H1 (cell line): Measurements from ENCODE around the gene CRYGB. TPM values are rescaled to one million over a fixed set of nuclear protein-coding genes. Genes with fewer than 3 reads are reported as not detected.
A peak's percentile ranks its signal among the peaks of the same experiment; 100 is the strongest.

ENCODE experiments used
- CTCF ChIA-PET: fragments of 300-600 bp; sonication (Branson Sonifier 250); formaldehyde crosslinking; loops from one replicate; lab custom pipeline; 2021; ENCODE audit not compliant: partially characterized antibody; lab: Charles Lee
- POLR2A ChIA-PET: fragments of 300-600 bp; sonication (Branson Sonifier 250); formaldehyde crosslinking; loops from one replicate; lab custom pipeline; 2021; ENCODE audit warnings: inconsistent platforms; ENCODE audit not compliant: partially characterized antibody; lab: Charles Lee
- DNase-seq, 2 experiments: peaks; one replicate each; pipeline versions ENCODE4 v3.0.0 to v3.0.0-alpha.2; 2010 to 2022; ENCODE audit warnings: low spot score in 2 of 2, low read depth in 1 of 2, mixed read lengths in 1 of 2
- FAIRE-seq: peaks from 2 replicates; lab custom pipeline; 2011; peaks lifted over from hg19 to GRCh38; lab: Jason Lieb, UNC
- H2AFZ ChIP-seq: 2 replicates; pipeline ENCODE4 v1.8.1; 2012; ENCODE audit warnings: low read length, inconsistent platforms
- H2AK5ac ChIP-seq: 2 replicates; pipeline ENCODE4 v1.6.1; 2013; ENCODE audit warnings: low read depth, low read length
- H2BK120ac ChIP-seq: replicated peaks from 2 replicates; pipeline ENCODE3; 2013; ENCODE audit warnings: low read depth, low read length, inconsistent platforms
- H2BK12ac ChIP-seq: 2 replicates; pipeline ENCODE4 v1.6.1; 2013; ENCODE audit warnings: low read depth, low read length
- H2BK15ac ChIP-seq: 2 replicates; pipeline ENCODE4 v1.6.1; 2013; ENCODE audit warnings: low read length
- H2BK20ac ChIP-seq: 2 replicates; pipeline ENCODE4 v1.6.1; 2013; ENCODE audit warnings: low read length
- H2BK5ac ChIP-seq: 2 replicates; pipeline ENCODE4 v1.6.1; 2013; ENCODE audit warnings: low read depth, low read length
- H3K14ac ChIP-seq: 2 replicates; pipeline ENCODE4 v1.6.1; 2013; ENCODE audit warnings: inconsistent platforms; ENCODE audit not compliant: insufficient read length
- H3K18ac ChIP-seq: 2 replicates; pipeline ENCODE4 v1.6.1; 2013; ENCODE audit warnings: low read length; ENCODE audit errors: extremely low read depth
- H3K23ac ChIP-seq: 2 replicates; pipeline ENCODE4 v1.6.1; 2013; ENCODE audit warnings: inconsistent platforms; ENCODE audit not compliant: insufficient read length
- H3K23me2 ChIP-seq: 2 replicates; pipeline ENCODE4 v1.6.1; 2013; ENCODE audit warnings: low read depth, low read length
- H3K27ac ChIP-seq: 2 replicates; pipeline ENCODE4 v1.6.1; 2011; ENCODE audit warnings: low read depth, low read length, inconsistent platforms
- H3K27me3 ChIP-seq, 4 experiments: replicated peaks in 1 of 4; 1 replicate in 1 of 4; 2 replicates in 3 of 4; pipeline versions ENCODE4 v1.6.1 to v1.8.1; 2011 to 2013; ENCODE audit warnings: low read length in 3 of 4, mild to moderate bottlenecking in 3 of 4, inconsistent platforms in 2 of 4, mixed read lengths in 2 of 4, moderate library complexity in 1 of 4; ENCODE audit not compliant: control insufficient read depth in 3 of 4, insufficient read depth in 3 of 4; ENCODE audit errors: extremely low read depth in 1 of 4
- H3K36me3 ChIP-seq, 4 experiments: 2 replicates each; pipeline versions ENCODE4 v1.6.1 to v1.8.1; 2011 to 2013; ENCODE audit warnings: mild to moderate bottlenecking in 4 of 4, low read length in 3 of 4, moderate library complexity in 2 of 4, control low read depth in 1 of 4, inconsistent platforms in 1 of 4; ENCODE audit not compliant: insufficient read depth in 4 of 4, control insufficient read depth in 2 of 4
- H3K4ac ChIP-seq: replicated peaks from 2 replicates; pipeline ENCODE3; 2013; ENCODE audit warnings: low read length, low read depth, mixed read lengths, inconsistent platforms; ENCODE audit not compliant: insufficient read length
- H3K4me1 ChIP-seq, 4 experiments: replicated peaks in 1 of 4; 1 replicate in 1 of 4; 2 replicates in 3 of 4; pipeline versions ENCODE4 v1.6.1 to v1.8.1; 2011 to 2013; ENCODE audit warnings: low read length in 3 of 4, inconsistent platforms in 2 of 4, mixed read lengths in 1 of 4; ENCODE audit not compliant: insufficient read depth in 4 of 4, control insufficient read depth in 3 of 4
- H3K4me2 ChIP-seq, 2 experiments: 2 replicates each; pipeline versions ENCODE4 v1.6.1 to v1.8.1; 2011 to 2013; ENCODE audit warnings: low read depth in 2 of 2, low read length in 2 of 2, control low read depth in 1 of 2, inconsistent platforms in 1 of 2, mild to moderate bottlenecking in 1 of 2; ENCODE audit not compliant: insufficient read depth in 1 of 2
- H3K4me3 ChIP-seq, 4 experiments: fragments of 200-600, 300-600 bp in 1 of 4; sonication (generic), shearing (Covaris generic), sonication (Bioruptor Twin) in 1 of 4; 2 replicates each; pipeline versions ENCODE4 v1.5.1 to v1.8.1; 2011 to 2016; ENCODE audit warnings: low read length in 4 of 4, low read depth in 3 of 4, control low read depth in 2 of 4, inconsistent platforms in 2 of 4, mild to moderate bottlenecking in 2 of 4, mixed read lengths in 1 of 4, moderate library complexity in 1 of 4; ENCODE audit not compliant: insufficient read depth in 2 of 4; ENCODE audit errors: extremely low read depth in 1 of 4
- H3K56ac ChIP-seq: replicated peaks from 2 replicates; pipeline ENCODE3; 2013; ENCODE audit warnings: low read depth, mild to moderate bottlenecking, mixed read lengths, low read length, inconsistent platforms; ENCODE audit not compliant: insufficient read length
- H3K79me1 ChIP-seq: 2 replicates; pipeline ENCODE4 v1.6.1; 2013; ENCODE audit warnings: low read depth, low read length, control low read depth
- H3K79me2 ChIP-seq, 2 experiments: 2 replicates each; pipeline versions ENCODE4 v1.6.1 to v1.8.1; 2012 to 2013; ENCODE audit warnings: low read length in 2 of 2, mild to moderate bottlenecking in 2 of 2, inconsistent platforms in 1 of 2; ENCODE audit not compliant: insufficient read depth in 2 of 2, control insufficient read depth in 1 of 2
- H3K9ac ChIP-seq, 4 experiments: replicated peaks in 1 of 4; 1 replicate in 1 of 4; 2 replicates in 3 of 4; pipeline versions ENCODE4 v1.6.1 to v1.8.1; 2011 to 2013; ENCODE audit warnings: low read depth in 3 of 4, low read length in 3 of 4, control low read depth in 2 of 4, mild to moderate bottlenecking in 2 of 4, moderate library complexity in 2 of 4, inconsistent platforms in 1 of 4; ENCODE audit errors: extremely low read depth in 1 of 4
- H3K9me3 ChIP-seq, 2 experiments: 2 replicates each; pipeline versions ENCODE4 v1.6.1 to v1.8.1; 2012 to 2013; ENCODE audit warnings: mild to moderate bottlenecking in 2 of 2, moderate library complexity in 2 of 2, control low read depth in 1 of 2, inconsistent platforms in 1 of 2, low read depth in 1 of 2, low read length in 1 of 2, mixed read lengths in 1 of 2; ENCODE audit not compliant: insufficient read depth in 2 of 2
- H4K20me1 ChIP-seq, 2 experiments: replicated peaks in 1 of 2; 2 replicates each; pipeline versions ENCODE3 to v1.8.1; 2011 to 2013; ENCODE audit warnings: inconsistent platforms in 2 of 2, low read length in 2 of 2, mild to moderate bottlenecking in 1 of 2; ENCODE audit not compliant: insufficient read depth in 2 of 2, control insufficient read depth in 1 of 2
- H4K5ac ChIP-seq: 2 replicates; pipeline ENCODE4 v1.6.1; 2013; ENCODE audit warnings: low read length, low read depth, mixed read lengths, inconsistent platforms; ENCODE audit not compliant: insufficient read length
- H4K8ac ChIP-seq: 2 replicates; pipeline ENCODE4 v1.8.0; 2013; ENCODE audit warnings: mild to moderate bottlenecking, moderate library complexity, low read length, inconsistent platforms; ENCODE audit not compliant: insufficient read depth; ENCODE audit errors: extremely low read depth
- H4K91ac ChIP-seq: replicated peaks from 2 replicates; pipeline ENCODE3; 2013; ENCODE audit warnings: low read length, mixed read lengths, inconsistent platforms; ENCODE audit not compliant: insufficient read length
- POLR2A ChIP-seq, 2 experiments: IDR thresholded peaks; 1 replicate in 1 of 2; 2 replicates in 1 of 2; pipeline ENCODE4 v1.6.1; 2011; ENCODE audit warnings: low read depth in 2 of 2, low read length in 2 of 2, mild to moderate bottlenecking in 2 of 2; ENCODE audit errors: control extremely low read depth in 1 of 2
- TBP ChIP-seq: IDR thresholded peaks from 2 replicates; pipeline ENCODE4 v1.6.1; 2011; ENCODE audit warnings: low read depth, low read length, improper control_type of control experiment
- WGBS, 2 experiments: shearing (Covaris generic) in 1 of 2; methylation state at CpG; one replicate each; pipeline versions ENCODE4 v1.1.6 to v1.1.7; 2013 to 2015; ENCODE audit warnings: low lambda C conversion rate in 2 of 2, mixed read lengths in 2 of 2, inconsistent platforms in 1 of 2, low coverage in 1 of 2, missing lambda C conversion rate in 1 of 2; ENCODE audit not compliant: insufficient replicate concordance in 2 of 2, insufficient coverage in 1 of 2, insufficient read length in 1 of 2; ENCODE audit errors: extremely low coverage in 1 of 2, missing lambda C conversion rate in 1 of 2; 5-methylcytosine and 5-hydroxymethylcytosine counted together
- polyA plus RNA-seq, 7 experiments: library from polyadenylated mRNA; depleted of rRNA in 3 of 7; stranded (reverse) in 5 of 7; unstranded in 2 of 7; fragments of >200 nt in 5 of 7; fragments of 200-250 nt in 2 of 7; gene quantifications; 1 replicate in 5 of 7; 2 replicates in 1 of 7; 4 replicates in 1 of 7; pipeline versions ENCODE4 v1.2.1 to v1.2.3, GENCODE V29; 2011 to 2013; ENCODE audit warnings: missing spikeins in 2 of 7, mixed read lengths in 2 of 7
- total RNA-seq: library from RNA; stranded (reverse); fragmentation: NEBNext Ultra II Directional; extraction: Animal tissue kit (Norgen Biotek cat#: 25700); gene quantifications from 2 replicates; pipeline ENCODE4 v1.2.1, GENCODE V29; 2021

The CRYGB gene
- total and polyA plus RNA-seq, 2 of the 8 experiments (the other 6 are each of a cell fraction or from before 2014, with no cell fraction given) = 0.38 TPM; not detected in 1

GRCh38 chr2:208147759-208148158 is 1.8 kb upstream of the CRYGB start:
- 0 out of 7 replicates have a peak, but pooled peaks cover 0 to 3% (median 0%) of the 10 kb centered on the region in 4 experiments for H3K4me1 ChIP-seq
- no peak overlapping the region for H4K5ac ChIP-seq
- no peak overlapping the region for H3K14ac ChIP-seq
- ChIA-PET POLR2A (no interaction called here), CTCF (interaction anchor here (0.6 to 6.5 kb wide), 22 partner anchors 11 to 1169 kb away, joined by 3 to 56 read pairs (median 3); no protein-coding TSS in a partner anchor)
- H4K91ac ChIP-seq = no peak overlapping the region
- H2BK5ac ChIP-seq = no peak overlapping the region
- H4K20me1 ChIP-seq = no peaks in the 10 kb centered on the region
- peak overlapping the region; percentile 9; the same call in 1 of the 2 replicates for H2BK20ac ChIP-seq
- H3K36me3 ChIP-seq = no peaks in the 10 kb centered on the region
- no peak overlapping the region for H3K4me2 ChIP-seq
- no peak overlapping the region for H3K4me3 ChIP-seq
- WGBS, 2 experiments = 98% methylated on average over 3 of the region's 3 CpGs; no CpG with 5 or more reads in 1 of the 2 experiments
- no peak for DNase-seq
- no peak overlapping the region for H4K8ac ChIP-seq
- no peak overlapping the region; the same call in 1 of the 2 replicates for H2BK12ac ChIP-seq
- no peak overlapping the region for H3K4ac ChIP-seq
- H2AFZ ChIP-seq = peak overlapping the region; percentile 2; the same call in 1 of the 2 replicates
- no peak overlapping the region for H3K23ac ChIP-seq
- H3K79me2 ChIP-seq = no peaks in the 10 kb centered on the region
- no peak overlapping the region for H3K9ac ChIP-seq
- no peaks in the 10 kb centered on the region for H3K23me2 ChIP-seq
- H2BK15ac ChIP-seq = peak overlapping the region; percentile 66; the same call in 1 of the 2 replicates
- no peaks in the 10 kb centered on the region; a peak in 1 of 7 replicates for H3K27me3 ChIP-seq
- no peak for FAIRE-seq
- no peak overlapping the region for H2BK120ac ChIP-seq
- no peak overlapping the region for H3K18ac ChIP-seq
- H3K79me1 ChIP-seq = no peaks in the 10 kb centered on the region
- no peak overlapping the region for H2AK5ac ChIP-seq
- H3K27ac ChIP-seq = no peak overlapping the region
- H3K56ac ChIP-seq = no peak overlapping the region
- H3K9me3 ChIP-seq = 0 out of 4 replicates have a peak, but pooled peaks cover 2 to 5% of the 10 kb centered on the region in 2 experiments
- no peak for TF ChIP-seq TBP
- no peak for TF ChIP-seq POLR2A (IDR thresholded peaks at IDR 0.05; ENCODE audit: control extremely low read depth in 1 of 2, low read depth in 2 of 2, low read length in 2 of 2)
